NAMALWA (cell line): ENCODE data around the gene CSMD2.
A peak's percentile ranks its signal among the peaks of the same experiment; 100 is the strongest.

Source experiments
- DNase-seq: peaks from one replicate; pipeline ENCODE4 v3.0.0-alpha.2; 2015; ENCODE audit warnings: low spot score

CSMD2 gene

DNA sequence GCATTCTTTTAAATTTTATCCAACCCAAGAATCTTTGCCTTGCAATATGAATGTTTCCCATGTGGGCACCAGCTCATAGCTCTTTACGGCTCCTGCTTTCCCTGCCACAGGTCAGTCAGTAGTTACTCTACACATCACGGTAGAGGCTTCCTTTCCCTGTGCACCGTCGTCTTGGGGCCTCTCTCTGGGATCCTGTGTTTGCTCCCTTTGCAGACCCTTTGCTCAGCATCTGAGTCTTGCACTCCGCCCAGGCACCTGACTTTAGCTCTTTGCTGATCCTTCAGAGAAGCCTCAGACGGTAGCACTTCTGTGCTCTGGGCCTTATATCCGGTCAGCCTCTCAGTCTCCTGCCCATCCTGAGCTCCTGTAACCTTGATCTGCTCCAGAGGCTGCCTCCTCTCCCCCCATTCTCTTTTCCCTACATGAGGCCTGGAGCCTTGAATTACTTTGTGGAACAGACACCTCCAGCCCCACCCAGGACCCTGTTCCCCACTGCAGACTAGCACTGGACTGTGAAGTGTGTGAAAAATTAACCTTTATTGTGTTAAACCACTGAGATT lies 484.7 kb downstream of the CSMD2 start:
- DNase-seq: no peak

- DNase-seq: no peak
Measured at GRCh38 chr1:33670567-33670966, 494.5 kb downstream of the CSMD2 start.

DNA sequence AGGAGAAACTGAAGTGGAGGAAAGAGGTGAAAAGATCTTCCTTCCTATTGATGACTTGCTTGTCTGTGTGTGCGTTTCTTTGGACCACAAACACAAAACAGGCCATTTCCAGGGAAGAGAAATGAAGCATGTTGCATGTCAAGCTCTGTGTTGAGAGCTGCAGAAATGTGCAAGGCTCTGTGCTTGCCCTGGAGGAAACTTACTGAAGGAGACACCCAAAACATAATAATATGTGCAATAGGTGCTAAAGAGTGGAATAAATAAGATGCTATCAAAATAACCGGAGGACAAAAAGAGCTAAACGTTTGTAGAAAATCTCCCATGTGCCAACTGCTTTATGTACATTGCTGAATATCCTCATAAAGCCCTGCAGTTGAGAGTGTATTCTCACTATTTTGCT lies 496.3 kb downstream of the CSMD2 start:
- DNase-seq: no peak

DNA sequence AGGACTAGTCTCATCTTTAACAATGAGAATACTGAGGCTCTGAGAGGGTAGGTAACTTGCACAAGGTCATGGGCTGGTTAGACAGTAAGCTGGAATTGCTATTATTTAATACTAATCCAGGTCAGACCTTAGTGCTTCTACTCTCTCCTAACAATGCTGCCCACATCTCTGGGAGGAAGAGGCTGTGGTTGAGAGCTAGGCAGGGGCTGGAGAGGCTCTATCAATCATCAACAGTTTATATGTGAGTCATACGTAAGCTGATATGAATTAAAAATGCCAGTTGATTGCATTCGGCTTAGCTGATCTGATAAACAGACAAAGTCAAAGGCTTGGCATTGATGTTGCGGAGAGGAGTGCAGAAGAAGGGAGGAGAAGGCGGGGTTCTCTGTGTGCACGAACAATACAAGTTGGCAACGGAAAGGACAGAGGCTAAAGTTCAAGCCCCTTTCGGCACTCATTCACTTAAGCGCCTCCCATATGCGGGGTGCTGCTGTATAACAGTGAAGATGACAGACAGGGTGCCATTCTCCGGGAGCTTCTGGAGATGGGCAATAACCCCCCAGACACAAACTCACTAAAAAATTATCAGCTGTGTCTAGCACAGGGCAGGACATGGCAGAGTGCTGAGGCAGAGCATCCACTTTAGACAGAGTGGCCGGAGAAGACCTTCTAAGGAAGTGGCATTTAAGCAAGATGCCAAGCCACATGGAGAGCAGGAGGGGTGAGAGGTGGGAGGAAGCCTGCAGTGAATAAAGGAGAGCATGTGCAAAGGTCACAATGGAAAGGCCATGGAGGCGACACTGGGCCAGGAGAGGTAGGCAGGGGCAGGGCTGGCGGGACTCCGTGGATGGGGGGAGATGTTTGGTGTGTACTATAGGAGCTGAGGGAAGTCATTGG lies 497.4 kb downstream of the CSMD2 start:
- no peak for DNase-seq

GRCh38 chr1:33666616-33667015 lies 498.4 kb downstream of the CSMD2 start:
- DNase-seq: no peak

GRCh38 chr1:33661811-33662454 lies 503.1 kb downstream of the CSMD2 start:
- DNase-seq: no peak

DNA sequence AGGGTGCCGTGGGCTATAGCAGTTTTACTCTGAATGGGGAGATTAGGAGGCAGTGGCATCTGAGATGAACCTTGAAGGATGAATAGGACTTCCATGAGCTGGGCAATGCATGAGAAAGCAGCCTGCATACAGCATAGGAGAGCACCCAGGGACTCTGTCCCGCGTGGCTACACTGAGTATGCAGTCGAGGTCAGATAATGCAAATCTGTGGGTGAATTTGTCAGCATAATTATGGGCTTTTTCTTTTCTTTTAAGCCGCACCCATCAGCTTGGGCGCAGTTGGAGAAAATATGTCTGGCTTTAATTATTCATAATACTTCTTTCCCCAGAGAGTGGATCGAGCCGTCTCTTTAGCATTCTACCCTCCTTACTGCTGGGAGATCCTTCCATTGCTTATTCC lies 504.1 kb downstream of the CSMD2 start:
- DNase-seq: no peak

DNA sequence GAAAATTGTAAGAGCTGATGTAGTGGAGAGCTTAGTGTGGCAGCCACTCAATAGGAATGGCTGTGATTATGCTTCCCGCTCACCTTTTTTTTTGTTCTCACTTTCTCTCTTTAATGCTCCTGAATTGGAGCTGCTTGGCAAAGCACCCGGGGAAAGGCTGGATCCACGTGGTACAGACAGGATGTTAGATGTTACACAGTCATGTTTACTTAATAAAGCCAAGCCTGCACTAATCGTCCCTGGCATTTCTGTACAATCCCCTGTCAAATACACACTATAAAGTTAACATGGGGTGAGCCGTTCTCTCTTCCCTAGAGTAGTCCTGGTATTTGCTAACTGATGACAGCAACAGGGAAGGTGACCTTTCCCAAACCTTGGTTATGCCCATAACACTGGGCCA lies 504.8 kb downstream of the CSMD2 start:
- DNase-seq: no peak

DNA sequence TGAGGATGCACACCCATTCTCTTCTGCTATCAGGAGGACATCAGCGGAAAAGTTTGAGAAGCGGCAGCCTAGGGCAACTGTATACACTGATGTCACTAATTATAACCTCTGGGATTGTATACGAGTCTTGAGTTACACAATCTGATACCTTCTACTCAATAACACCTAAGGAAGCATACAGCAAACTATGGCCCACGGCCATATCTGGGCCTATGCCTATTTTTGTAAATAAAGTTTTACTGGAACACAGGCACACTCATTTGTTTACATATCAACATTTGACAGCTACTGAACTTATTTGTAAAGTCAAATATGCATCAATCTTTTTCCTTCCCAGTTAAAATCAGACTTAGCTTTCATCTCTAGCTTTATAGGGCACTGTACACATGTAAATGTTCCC lies 505.4 kb downstream of the CSMD2 start:
- no peak for DNase-seq

GRCh38 chr1:33657833-33658232 lies 507.2 kb downstream of the CSMD2 start:
- no peak for DNase-seq

DNA sequence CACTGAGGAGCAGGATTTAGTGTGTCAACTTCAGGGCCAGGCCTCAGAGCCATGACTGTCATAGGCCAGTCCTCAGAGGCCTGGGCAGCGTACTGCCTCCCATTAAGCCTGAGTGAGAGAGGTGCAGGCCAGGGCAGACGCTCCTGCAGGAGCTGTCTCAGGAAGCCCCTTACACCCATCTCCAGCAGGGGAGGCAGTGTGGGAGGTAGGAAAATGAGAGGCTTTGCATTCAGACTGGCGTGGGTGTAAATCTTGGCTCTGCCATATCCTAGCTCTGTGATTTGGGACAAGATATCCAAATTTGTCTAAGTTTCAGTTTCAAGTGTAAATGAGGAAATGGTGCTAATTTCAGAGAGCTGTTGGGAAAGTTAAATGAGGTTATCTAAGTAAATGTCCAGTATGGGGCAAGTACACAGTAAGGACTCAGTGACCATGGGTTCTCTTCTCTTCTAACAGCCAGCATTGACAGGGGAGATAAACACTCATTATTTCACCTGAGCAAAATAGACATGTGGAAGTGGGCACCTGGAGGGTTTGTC lies 508.5 kb downstream of the CSMD2 start:
- no peak for DNase-seq

- DNase-seq: no peak
Measured at GRCh38 chr1:33655496-33655895, 509.5 kb downstream of the CSMD2 start.

DNA sequence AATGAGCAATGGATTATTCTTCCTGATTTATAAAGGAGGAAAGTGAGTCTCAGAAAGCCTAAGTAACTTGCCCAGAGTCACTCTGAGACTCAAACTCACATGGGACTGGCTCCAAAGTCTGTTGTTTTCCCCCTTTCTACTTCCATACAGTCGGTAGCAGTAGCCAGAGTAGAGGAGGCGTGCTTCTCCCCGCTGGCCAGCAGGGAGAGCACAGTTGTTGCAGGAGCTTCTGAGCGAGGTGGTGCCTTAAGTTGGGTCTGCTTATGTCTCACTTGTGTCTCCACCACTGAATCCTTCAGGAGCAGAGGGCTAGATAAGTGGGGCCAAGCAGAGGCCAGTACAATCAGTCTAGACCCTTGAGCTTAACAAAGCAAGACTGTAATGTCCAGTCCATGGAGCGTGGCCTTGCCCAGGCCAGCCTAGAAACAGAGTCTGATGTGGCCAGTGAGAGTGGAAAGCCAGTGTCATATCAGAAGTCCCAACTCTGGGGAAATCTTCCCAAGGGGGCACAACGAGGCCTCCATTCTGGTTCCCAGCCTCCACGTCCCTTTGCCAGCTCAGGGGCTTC lies 510.7 kb downstream of the CSMD2 start:
- DNase-seq: peak; percentile 9

DNA sequence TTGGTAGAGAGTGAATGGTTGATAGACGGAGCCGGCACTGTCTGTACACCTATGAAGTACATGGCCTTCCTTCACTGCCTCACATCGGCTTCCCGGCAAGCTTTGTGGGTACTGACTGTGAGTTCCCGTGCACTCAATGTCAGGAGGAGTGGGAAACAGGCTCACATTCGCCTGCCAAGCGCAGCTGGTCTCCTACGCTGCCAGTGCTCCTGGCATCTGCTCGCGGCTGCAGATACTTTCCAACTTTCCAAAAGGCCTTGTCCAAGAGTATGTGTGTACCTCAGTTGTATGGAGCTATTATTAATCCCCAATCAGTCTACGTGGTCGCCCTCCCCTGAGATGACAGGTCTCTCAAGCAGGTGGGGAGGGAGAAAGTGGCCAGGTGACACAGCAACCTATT lies 511.8 kb downstream of the CSMD2 start:
- no peak for DNase-seq

- DNase-seq: no peak
Measured at GRCh38 chr1:33650708-33651107, 514.3 kb downstream of the CSMD2 start.

GRCh38 chr1:33649759-33650158 lies 515.3 kb downstream of the CSMD2 start:
- DNase-seq: no peak

DNA sequence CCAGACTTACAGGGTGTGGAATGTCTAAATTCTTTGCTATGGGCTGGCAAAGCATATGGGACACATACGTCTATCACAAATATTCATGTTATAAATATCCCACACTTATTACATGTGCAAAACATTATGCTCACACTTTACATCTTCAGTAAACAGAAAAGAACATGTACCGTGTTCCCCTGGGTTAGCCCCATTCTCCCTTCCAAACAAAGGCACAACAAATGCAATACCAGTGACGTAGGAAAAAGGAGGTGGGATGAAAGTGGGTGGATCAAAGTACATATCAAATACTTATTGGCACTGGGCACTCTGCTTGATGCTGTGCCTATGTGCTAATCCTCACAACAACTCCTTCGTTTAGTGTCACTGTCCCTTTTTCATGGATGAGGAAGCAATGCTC lies 521.8 kb downstream of the CSMD2 start:
- DNase-seq: no peak

- DNase-seq: peak; percentile 38
Measured at GRCh38 chr1:33641104-33641830, 523.8 kb downstream of the CSMD2 start.

DNA sequence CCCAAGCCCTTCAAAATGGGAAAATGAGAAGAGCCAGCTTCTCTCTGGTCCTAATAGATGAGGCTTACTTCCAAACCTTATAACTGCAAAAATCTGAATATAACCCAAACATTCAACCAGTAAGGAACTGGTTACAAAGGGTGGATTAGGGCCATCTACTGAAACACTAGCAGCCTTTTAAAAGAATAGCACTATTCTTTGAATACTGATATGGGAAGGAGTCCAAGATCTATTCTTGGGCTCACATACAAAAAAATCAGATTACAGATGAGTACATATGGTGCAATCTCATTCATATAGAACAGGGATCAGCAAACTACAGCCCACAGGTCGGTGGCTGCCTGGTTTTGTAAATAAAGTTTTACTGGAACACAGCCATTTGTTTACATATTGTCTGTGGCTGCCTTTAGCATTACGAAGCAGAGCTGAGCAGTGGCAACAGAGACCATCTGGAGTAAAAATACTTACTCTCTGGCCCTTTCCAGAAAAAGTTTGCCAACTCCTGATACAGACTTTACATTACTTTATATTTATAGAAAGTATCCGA lies 524.8 kb downstream of the CSMD2 start:
- no peak for DNase-seq

GRCh38 chr1:33637846-33638440 lies 527.1 kb downstream of the CSMD2 start:
- DNase-seq: no peak

DNA sequence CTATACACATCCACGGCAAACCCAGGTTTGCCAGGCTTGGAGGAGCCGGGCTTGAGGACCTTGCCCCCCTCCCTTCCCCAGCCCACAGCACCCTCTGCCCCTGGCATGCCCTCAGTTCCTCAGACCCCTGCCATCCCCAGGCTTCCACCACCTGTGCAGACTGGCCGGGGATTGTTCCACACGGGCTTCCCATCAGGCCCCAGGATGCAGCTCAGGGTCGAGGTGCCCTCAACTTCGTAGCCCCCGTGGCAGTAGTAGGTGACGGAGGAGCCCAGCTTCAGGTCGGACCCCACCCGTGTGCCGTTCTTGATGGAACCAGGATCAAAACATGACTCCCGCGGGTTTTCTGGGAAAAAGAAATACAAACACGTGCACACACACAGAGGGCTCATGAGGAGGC lies 528.8 kb downstream of the CSMD2 start:
- no peak for DNase-seq
